Measurements from ENCODE around the gene RADIL.
"Not testable (repeated sequence)": the region's sequence is repeated elsewhere in the genome, so short reads cannot be mapped to it uniquely, and the experiment has no call there.

The RADIL gene

DNA sequence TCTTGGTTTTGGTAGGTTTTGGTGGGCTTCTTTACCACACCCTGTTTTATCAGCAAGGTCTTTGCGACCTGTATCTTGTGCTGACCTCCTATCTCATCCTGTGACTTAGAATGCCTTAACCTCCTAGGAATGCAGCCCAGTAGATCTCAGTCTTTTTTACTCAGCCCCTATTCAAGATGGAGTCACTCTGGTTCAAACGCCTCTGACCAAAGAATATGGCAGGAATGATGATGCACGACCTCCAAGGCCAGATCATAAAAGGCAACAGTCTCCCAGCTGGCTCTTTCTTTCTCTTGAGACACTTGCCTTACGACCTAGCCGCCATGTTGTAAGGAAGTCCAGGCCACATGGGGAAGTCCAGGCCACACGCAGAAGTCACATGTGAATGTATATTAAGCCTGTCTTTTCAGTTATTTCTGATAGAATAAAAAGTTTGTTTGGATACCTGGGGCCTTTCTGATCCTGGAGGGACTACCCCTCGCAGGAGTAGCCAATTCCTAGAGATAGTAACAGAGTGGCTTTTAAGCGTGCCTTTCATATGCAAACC lies 10.5 kb upstream of the RADIL start:
- no peaks in the 10 kb centered on the region for H3K27me3 ChIP-seq (ENCODE audit: low read depth, low read length)
- H3K4me3 ChIP-seq (ENCODE audit: low read length), result no peak overlapping the region
- H3K9ac ChIP-seq (ENCODE audit: low read length), result no peak overlapping the region
- no peaks in the 10 kb centered on the region for H4K20me1 ChIP-seq (ENCODE audit: insufficient read depth, low read length)
- no peak overlapping the region for H2AFZ ChIP-seq (ENCODE audit: low read depth, low read length)
- H3K9me3 ChIP-seq (ENCODE audit: insufficient read depth, low read length), result no peaks in the 10 kb centered on the region
- H3K27ac ChIP-seq (ENCODE audit: low read length), result no peak overlapping the region
- no peak for TF ChIP-seq EZH2phosphoT487 (IDR thresholded peaks at IDR 0.05; ENCODE audit: low read depth)
- TF ChIP-seq, protein P1, sequence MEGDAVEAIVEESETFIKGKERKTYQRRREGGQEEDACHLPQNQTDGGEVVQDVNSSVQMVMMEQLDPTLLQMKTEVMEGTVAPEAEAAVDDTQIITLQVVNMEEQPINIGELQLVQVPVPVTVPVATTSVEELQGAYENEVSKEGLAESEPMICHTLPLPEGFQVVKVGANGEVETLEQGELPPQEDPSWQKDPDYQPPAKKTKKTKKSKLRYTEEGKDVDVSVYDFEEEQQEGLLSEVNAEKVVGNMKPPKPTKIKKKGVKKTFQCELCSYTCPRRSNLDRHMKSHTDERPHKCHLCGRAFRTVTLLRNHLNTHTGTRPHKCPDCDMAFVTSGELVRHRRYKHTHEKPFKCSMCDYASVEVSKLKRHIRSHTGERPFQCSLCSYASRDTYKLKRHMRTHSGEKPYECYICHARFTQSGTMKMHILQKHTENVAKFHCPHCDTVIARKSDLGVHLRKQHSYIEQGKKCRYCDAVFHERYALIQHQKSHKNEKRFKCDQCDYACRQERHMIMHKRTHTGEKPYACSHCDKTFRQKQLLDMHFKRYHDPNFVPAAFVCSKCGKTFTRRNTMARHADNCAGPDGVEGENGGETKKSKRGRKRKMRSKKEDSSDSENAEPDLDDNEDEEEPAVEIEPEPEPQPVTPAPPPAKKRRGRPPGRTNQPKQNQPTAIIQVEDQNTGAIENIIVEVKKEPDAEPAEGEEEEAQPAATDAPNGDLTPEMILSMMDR (IDR thresholded peaks at IDR 0.05; ENCODE audit: low read depth, low read length), result no peak
- H3K36me3 ChIP-seq (replicated peaks; ENCODE audit: low read depth, low read length), result no peaks in the 10 kb centered on the region
- H3K79me2 ChIP-seq (ENCODE audit: low read length), result no peaks in the 10 kb centered on the region
- H3K4me1 ChIP-seq (ENCODE audit: low read length), result no peaks in the 10 kb centered on the region
- H3K4me2 ChIP-seq (ENCODE audit: low read length), result no peak overlapping the region

DNA sequence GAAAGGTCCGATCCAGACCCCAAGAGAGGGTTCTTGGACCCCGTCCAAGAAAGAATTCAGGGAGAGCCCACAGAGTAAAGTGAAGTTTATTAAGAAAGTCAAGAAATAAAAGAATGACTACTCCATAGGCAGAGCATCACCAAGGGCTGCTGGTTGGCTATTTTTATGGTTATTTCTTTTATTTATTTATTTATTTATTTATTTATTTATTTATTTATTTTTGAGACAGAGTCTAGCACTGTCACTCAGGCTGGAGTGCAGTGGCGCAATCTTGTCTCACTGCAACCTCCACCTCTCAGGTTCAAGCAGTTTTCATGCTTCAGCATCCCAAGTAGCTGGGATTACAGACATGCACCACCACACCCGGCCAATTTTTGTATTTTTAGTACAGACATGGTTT lies 9.7 kb upstream of the RADIL start:
- not testable (repeated sequence) for H3K4me3 ChIP-seq (ENCODE audit: low read length); H3K27me3 ChIP-seq (ENCODE audit: low read depth, low read length); H3K79me2 ChIP-seq (ENCODE audit: low read length); H3K36me3 ChIP-seq (replicated peaks; ENCODE audit: low read depth, low read length); H3K9me3 ChIP-seq (ENCODE audit: insufficient read depth, low read length); H3K4me1 ChIP-seq (ENCODE audit: low read length); H3K4me2 ChIP-seq (ENCODE audit: low read length); H4K20me1 ChIP-seq (ENCODE audit: insufficient read depth, low read length); H3K27ac ChIP-seq (ENCODE audit: low read length); H2AFZ ChIP-seq (ENCODE audit: low read depth, low read length); H3K9ac ChIP-seq (ENCODE audit: low read length)

DNA sequence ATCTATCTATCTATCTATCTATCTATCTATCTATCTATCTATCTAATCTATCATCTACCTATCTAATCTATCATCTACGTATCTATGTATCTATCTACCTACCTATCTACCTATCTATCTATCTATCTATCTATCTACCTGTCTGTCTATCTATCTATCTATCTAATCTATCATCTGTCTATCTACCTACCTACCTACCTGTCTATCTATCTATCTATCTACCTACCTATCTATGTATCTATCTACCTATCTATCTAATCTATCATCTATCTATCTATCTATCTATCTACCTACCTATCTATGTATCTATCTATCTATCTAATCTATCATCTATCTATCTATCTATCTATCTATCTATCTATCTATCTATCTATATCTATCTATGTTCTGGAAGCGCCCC lies 8.0 kb upstream of the RADIL start:
- not testable (repeated sequence) for H2AFZ ChIP-seq (ENCODE audit: low read depth, low read length); H3K4me2 ChIP-seq (ENCODE audit: low read length); H3K36me3 ChIP-seq (replicated peaks; ENCODE audit: low read depth, low read length); H3K27ac ChIP-seq (ENCODE audit: low read length); H3K9me3 ChIP-seq (ENCODE audit: insufficient read depth, low read length); H4K20me1 ChIP-seq (ENCODE audit: insufficient read depth, low read length); H3K4me3 ChIP-seq (ENCODE audit: low read length); H3K9ac ChIP-seq (ENCODE audit: low read length); H3K27me3 ChIP-seq (ENCODE audit: low read depth, low read length); H3K4me1 ChIP-seq (ENCODE audit: low read length); H3K79me2 ChIP-seq (ENCODE audit: low read length)

DNA sequence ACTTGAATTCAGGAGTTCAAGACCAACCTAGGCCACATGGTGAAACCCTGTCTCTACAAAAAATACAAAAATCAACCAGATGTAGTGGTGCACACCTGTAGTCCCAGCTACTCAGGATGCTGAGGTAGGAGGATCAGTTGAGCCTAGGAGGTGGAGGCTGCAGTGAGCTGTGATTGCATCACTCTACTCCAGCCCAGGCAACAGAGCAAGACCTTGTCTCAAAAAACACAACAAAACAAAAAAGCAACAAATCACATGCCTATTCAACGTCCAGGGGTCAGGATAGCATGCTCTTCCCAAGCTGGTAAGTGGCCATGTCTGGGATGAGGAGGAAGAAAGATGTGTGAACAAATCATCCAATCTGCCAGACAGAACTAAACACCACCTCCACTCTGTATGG lies 6.2 kb upstream of the RADIL start:
- Histone ChIP-seq H3K4me2 (ENCODE audit: low read length) (no peak overlapping the region), H3K4me3 (ENCODE audit: low read length) (no peak overlapping the region), H3K9me3 (ENCODE audit: insufficient read depth, low read length) (no peaks in the 10 kb centered on the region), H3K9ac (ENCODE audit: low read length) (no peak overlapping the region), H2AFZ (ENCODE audit: low read depth, low read length) (no peak overlapping the region), H3K27me3 (ENCODE audit: low read depth, low read length) (no peaks in the 10 kb centered on the region), H3K27ac (ENCODE audit: low read length) (no peak overlapping the region), H3K79me2 (ENCODE audit: low read length) (no peaks in the 10 kb centered on the region), H4K20me1 (ENCODE audit: insufficient read depth, low read length) (no peaks in the 10 kb centered on the region), H3K36me3 (replicated peaks; ENCODE audit: low read depth, low read length) (no peaks in the 10 kb centered on the region), H3K4me1 (ENCODE audit: low read length) (no peaks in the 10 kb centered on the region)
- TF ChIP-seq EZH2phosphoT487 (IDR thresholded peaks at IDR 0.05; ENCODE audit: low read depth), result no peak
- TF ChIP-seq, protein P1 (IDR thresholded peaks at IDR 0.05; ENCODE audit: low read depth, low read length), result no peak

DNA sequence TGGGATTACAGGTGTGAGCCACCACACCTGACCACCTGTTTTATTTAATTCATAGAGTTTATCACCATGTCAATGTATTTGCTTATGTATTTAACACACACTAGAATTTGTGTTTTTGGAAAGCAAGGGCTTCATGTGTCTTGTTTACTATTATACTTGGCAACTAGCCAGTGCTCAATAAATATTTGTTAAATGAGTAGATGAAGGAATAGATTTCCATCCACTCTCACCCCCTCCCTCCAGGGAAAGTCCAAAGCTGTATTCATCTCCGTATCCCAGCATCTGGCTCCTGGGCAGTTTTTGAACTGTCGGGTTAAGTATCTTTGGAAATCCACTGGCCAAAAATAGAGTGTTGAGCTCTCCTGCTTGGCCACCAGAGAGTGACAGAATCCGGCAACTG lies 4.6 kb upstream of the RADIL start:
- no peak for TF ChIP-seq EZH2phosphoT487 (IDR thresholded peaks at IDR 0.05; ENCODE audit: low read depth)
- TF ChIP-seq, protein P1 (IDR thresholded peaks at IDR 0.05; ENCODE audit: low read depth, low read length), result no peak
- Histone ChIP-seq H3K4me1 (ENCODE audit: low read length) (no peaks in the 10 kb centered on the region), H3K9me3 (ENCODE audit: insufficient read depth, low read length) (no peaks in the 10 kb centered on the region), H3K36me3 (replicated peaks; ENCODE audit: low read depth, low read length) (no peaks in the 10 kb centered on the region), H3K4me3 (ENCODE audit: low read length) (no peak overlapping the region), H4K20me1 (ENCODE audit: insufficient read depth, low read length) (no peaks in the 10 kb centered on the region), H3K27me3 (ENCODE audit: low read depth, low read length) (no peaks in the 10 kb centered on the region), H3K9ac (ENCODE audit: low read length) (no peak overlapping the region), H2AFZ (ENCODE audit: low read depth, low read length) (no peak overlapping the region), H3K27ac (ENCODE audit: low read length) (no peak overlapping the region), H3K4me2 (ENCODE audit: low read length) (no peak overlapping the region), H3K79me2 (ENCODE audit: low read length) (no peaks in the 10 kb centered on the region)

Data from OCI-LY3 (cell line).